Cortex of kidney (tissue), 1 donor: ENCODE data around the gene KCNT1.

Source experiments
- DNase-seq: peaks from one replicate; lab custom pipeline; 2025; lab: John Stamatoyannopoulos, UW

KCNT1 gene

GRCh38 chr9:135783540-135784245 lies 81.7 kb downstream of the KCNT1 start:
- DNase-seq: no peak

GRCh38 chr9:135785013-135785575 lies 83.1 kb downstream of the KCNT1 start:
- no peak for DNase-seq

GRCh38 chr9:135786146-135786690 lies 84.2 kb downstream of the KCNT1 start:
- no peak for DNase-seq

GRCh38 chr9:135787317-135787716 lies 85.3 kb downstream of the KCNT1 start:
- DNase-seq: no peak

- DNase-seq: no peak
Observed at GRCh38 chr9:135787776-135788575, 86.0 kb downstream of the KCNT1 start.

GRCh38 chr9:135788576-135789300 lies 86.8 kb downstream of the KCNT1 start:
- DNase-seq: no peak

- no peak for DNase-seq
Observed at GRCh38 chr9:135789838-135790291, 87.9 kb downstream of the KCNT1 start.

- no peak for DNase-seq
Observed at GRCh38 chr9:135790356-135790755, 88.4 kb downstream of the KCNT1 start.

GRCh38 chr9:135790850-135791249 lies 88.9 kb downstream of the KCNT1 start:
- DNase-seq: no peak

- DNase-seq: no peak
Observed at GRCh38 chr9:135791431-135792267, 89.7 kb downstream of the KCNT1 start.

- no peak for DNase-seq
Observed at GRCh38 chr9:135792268-135793128, 90.5 kb downstream of the KCNT1 start.

GRCh38 chr9:135793221-135794056 lies 91.5 kb downstream of the KCNT1 start:
- no peak for DNase-seq

- no peak for DNase-seq
Observed at GRCh38 chr9:135794057-135794335, 92.0 kb downstream of the KCNT1 start.

- DNase-seq: no peak
Observed at GRCh38 chr9:135794361-135794885, 92.4 kb downstream of the KCNT1 start.

- DNase-seq: no peak
Observed at GRCh38 chr9:135795391-135795790, 93.4 kb downstream of the KCNT1 start.

GRCh38 chr9:135796784-135797485 lies 95.0 kb downstream of the KCNT1 start:
- no peak for DNase-seq

- no peak for DNase-seq
Observed at GRCh38 chr9:135797507-135798262, 95.7 kb downstream of the KCNT1 start.

GRCh38 chr9:135798263-135798585 lies 96.2 kb downstream of the KCNT1 start:
- no peak for DNase-seq
